Adipocyte (in vitro differentiated cells): ENCODE data around the gene DOCK3.
"Not testable (repeated sequence)": the region's sequence is repeated elsewhere in the genome, so short reads cannot be mapped to it uniquely, and the experiment has no call there.

Experiments used
- DNase-seq: peaks from one replicate; pipeline ENCODE4 v3.0.0-alpha.2; 2015; ENCODE audit warnings: low read depth
- H3K27me3 ChIP-seq: replicated peaks from 2 replicates; pipeline ENCODE4 v1.7.0; 2013; ENCODE audit warnings: mild to moderate bottlenecking, low read length, moderate library complexity; ENCODE audit not compliant: control insufficient read depth, insufficient read depth
- H3K36me3 ChIP-seq: 2 replicates; pipeline ENCODE4 v1.7.0; 2013; ENCODE audit warnings: low read length, mild to moderate bottlenecking, moderate library complexity; ENCODE audit not compliant: control insufficient read depth, insufficient read depth, severe bottlenecking
- H3K4me1 ChIP-seq: 2 replicates; pipeline ENCODE4 v1.7.0; 2013; ENCODE audit warnings: mild to moderate bottlenecking, low read length, moderate library complexity; ENCODE audit not compliant: control insufficient read depth, insufficient read depth
- H3K4me3 ChIP-seq: 2 replicates; pipeline ENCODE4 v1.7.0; 2013; ENCODE audit warnings: mild to moderate bottlenecking, low read length, moderate library complexity
- H3K9ac ChIP-seq: 2 replicates; pipeline ENCODE4 v1.7.0; 2013; ENCODE audit warnings: mild to moderate bottlenecking, low read length, moderate library complexity
- H3K9me3 ChIP-seq: 2 replicates; pipeline ENCODE4 v1.7.0; 2013; ENCODE audit warnings: mild to moderate bottlenecking, low read length, moderate library complexity; ENCODE audit not compliant: control insufficient read depth

Gene DOCK3

GRCh38 chr3:51245867-51246266, 571.1 kb downstream of the DOCK3 start:
- no peak for DNase-seq
- Histone ChIP-seq H3K4me1 (peaks cover 9% of the 10 kb centered on the region), H3K27me3 (no peaks in the 10 kb centered on the region)

GRCh38 chr3:51257870-51258269, 583.1 kb downstream of the DOCK3 start:
- Histone ChIP-seq H3K36me3 (no peaks in the 10 kb centered on the region), H3K4me1 (no peaks in the 10 kb centered on the region)
- no peak for DNase-seq

More at GRCh38 chr3:51245867-51246266, 571.1 kb downstream of the DOCK3 start:
- H3K9ac ChIP-seq = no peak overlapping the region
- H3K4me3 ChIP-seq = no peak overlapping the region
- H3K9me3 ChIP-seq = peaks cover 6% of the 10 kb centered on the region
- H3K36me3 ChIP-seq = no peaks in the 10 kb centered on the region

GRCh38 chr3:51264166-51264565, 589.4 kb downstream of the DOCK3 start:
- not testable (repeated sequence) for H3K27me3 ChIP-seq, H3K9me3 ChIP-seq, H3K9ac ChIP-seq, H3K4me3 ChIP-seq, H3K36me3 ChIP-seq, DNase-seq, H3K4me1 ChIP-seq

More at GRCh38 chr3:51257870-51258269, 583.1 kb downstream of the DOCK3 start:
- Histone ChIP-seq H3K9ac (no peak overlapping the region), H3K9me3 (no peaks in the 10 kb centered on the region), H3K4me3 (no peak overlapping the region), H3K27me3 (no peaks in the 10 kb centered on the region)

- Histone ChIP-seq H3K27me3 (no peaks in the 10 kb centered on the region), H3K4me1 (no peaks in the 10 kb centered on the region), H3K9me3 (peaks cover 5% of the 10 kb centered on the region), H3K36me3 (no peaks in the 10 kb centered on the region), H3K4me3 (no peak overlapping the region), H3K9ac (no peak overlapping the region)
- DNase-seq = no peak
These were observed 593.4 kb downstream of the DOCK3 start for GRCh38 chr3:51268132-51268531.

GRCh38 chr3:51269466-51269865, 594.7 kb downstream of the DOCK3 start:
- no peak overlapping the region for H3K9ac ChIP-seq
- H3K27me3 ChIP-seq = no peaks in the 10 kb centered on the region
- no peak overlapping the region for H3K4me3 ChIP-seq
- peak; percentile 41 for DNase-seq
- no peaks in the 10 kb centered on the region for H3K4me1 ChIP-seq
- no peaks in the 10 kb centered on the region for H3K36me3 ChIP-seq
- H3K9me3 ChIP-seq = no peaks in the 10 kb centered on the region

- Histone ChIP-seq H3K27me3 (no peaks in the 10 kb centered on the region), H3K4me3 (no peak overlapping the region), H3K9ac (no peak overlapping the region), H3K4me1 (no peaks in the 10 kb centered on the region), H3K36me3 (no peaks in the 10 kb centered on the region), H3K9me3 (no peaks in the 10 kb centered on the region)
- DNase-seq = no peak
These were observed 595.8 kb downstream of the DOCK3 start for GRCh38 chr3:51270559-51270958.

- no peaks in the 10 kb centered on the region for H3K9me3 ChIP-seq
- no peak overlapping the region for H3K4me3 ChIP-seq
- no peaks in the 10 kb centered on the region for H3K4me1 ChIP-seq
- H3K36me3 ChIP-seq = no peaks in the 10 kb centered on the region
- H3K9ac ChIP-seq = no peak overlapping the region
- DNase-seq = no peak
- H3K27me3 ChIP-seq = no peaks in the 10 kb centered on the region
These were observed 596.4 kb downstream of the DOCK3 start for GRCh38 chr3:51271172-51271571.

GRCh38 chr3:51274052-51274451, 599.3 kb downstream of the DOCK3 start:
- H3K9me3 ChIP-seq = no peaks in the 10 kb centered on the region
- H3K4me3 ChIP-seq = no peak overlapping the region
- no peak for DNase-seq
- no peak overlapping the region for H3K9ac ChIP-seq
- H3K27me3 ChIP-seq = no peaks in the 10 kb centered on the region
- H3K36me3 ChIP-seq = no peaks in the 10 kb centered on the region
- no peaks in the 10 kb centered on the region for H3K4me1 ChIP-seq

- Histone ChIP-seq H3K4me3 (no peak overlapping the region), H3K4me1 (no peaks in the 10 kb centered on the region), H3K9me3 (no peaks in the 10 kb centered on the region), H3K36me3 (no peaks in the 10 kb centered on the region), H3K27me3 (no peaks in the 10 kb centered on the region), H3K9ac (no peak overlapping the region)
- no peak for DNase-seq
These were observed 600.5 kb downstream of the DOCK3 start for GRCh38 chr3:51275111-51275805.

GRCh38 chr3:51276046-51276445, 601.3 kb downstream of the DOCK3 start:
- no peak overlapping the region for H3K4me3 ChIP-seq
- H3K9me3 ChIP-seq = no peaks in the 10 kb centered on the region
- H3K4me1 ChIP-seq = no peaks in the 10 kb centered on the region
- H3K27me3 ChIP-seq = no peaks in the 10 kb centered on the region
- H3K36me3 ChIP-seq = no peaks in the 10 kb centered on the region
- no peak for DNase-seq
- H3K9ac ChIP-seq = no peak overlapping the region

- H3K27me3 ChIP-seq = no peaks in the 10 kb centered on the region
- no peak overlapping the region for H3K9ac ChIP-seq
- H3K4me1 ChIP-seq = no peaks in the 10 kb centered on the region
- no peaks in the 10 kb centered on the region for H3K36me3 ChIP-seq
- no peak for DNase-seq
- H3K4me3 ChIP-seq = no peak overlapping the region
- H3K9me3 ChIP-seq = peaks cover 6% of the 10 kb centered on the region
These were observed 604.7 kb downstream of the DOCK3 start for GRCh38 chr3:51279448-51279847.

- Histone ChIP-seq H3K27me3 (no peaks in the 10 kb centered on the region), H3K9me3 (peaks cover 6% of the 10 kb centered on the region), H3K4me3 (no peak overlapping the region), H3K9ac (no peak overlapping the region), H3K4me1 (no peaks in the 10 kb centered on the region), H3K36me3 (no peaks in the 10 kb centered on the region)
- DNase-seq = no peak
These were observed 605.4 kb downstream of the DOCK3 start for GRCh38 chr3:51280176-51280575.
